ENCODE results near the gene NAALADL2.

The NAALADL2 gene

DNA sequence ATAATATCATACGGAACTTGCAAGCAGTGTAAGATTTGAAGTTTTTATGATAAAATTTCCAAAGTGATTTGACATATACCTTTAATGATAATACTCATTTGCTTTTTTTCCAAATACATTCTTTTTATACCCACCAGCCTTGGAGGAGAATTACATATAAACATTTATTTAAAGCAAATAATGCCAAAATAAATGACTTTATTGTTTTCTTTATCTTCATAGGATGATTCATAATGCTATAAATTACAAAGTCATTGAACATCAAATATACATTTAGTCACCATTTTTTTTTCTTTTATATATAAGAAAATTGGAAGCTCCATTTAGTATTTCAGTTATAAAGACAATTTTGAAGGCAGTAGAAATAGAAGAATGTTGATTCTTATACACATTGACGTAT is 450.9 kb downstream of the NAALADL2 start:
- Histone ChIP-seq H3K4me2 (ENCODE audit: insufficient read depth, low read length) (no peak overlapping the region), H3K27ac (ENCODE audit: low read length) (no peak overlapping the region), H3K79me2 (ENCODE audit: insufficient read depth, low read length) (no peaks in the 10 kb centered on the region), H3K4me3 (ENCODE audit: low read depth in 1 of 2, low read length in 2 of 2) (no peak overlapping the region), H4K20me1 (ENCODE audit: insufficient read depth, low read length) (no peaks in the 10 kb centered on the region), H3K36me3 (ENCODE audit: insufficient read depth, low read length) (no peaks in the 10 kb centered on the region), H2AFZ (ENCODE audit: low read depth, low read length) (no peak overlapping the region), H3K9me3 (ENCODE audit: insufficient read depth, low read length, severe bottlenecking) (no peaks in the 10 kb centered on the region), H3K4me1 (ENCODE audit: insufficient read depth, low read length) (no peaks in the 10 kb centered on the region), H3K9ac (ENCODE audit: low read depth, low read length) (no peak overlapping the region), H3K27me3 (ENCODE audit: insufficient read depth, low read length, poor library complexity) (no peaks in the 10 kb centered on the region)
- ATAC-seq (ENCODE audit: insufficient read depth, low read depth): no peak
- DNase-seq: no peak
- no peak for TF ChIP-seq EZH2 (IDR thresholded peaks at IDR 0.05; ENCODE audit: borderline replicate concordance, low read depth, low read length, severe bottlenecking)
- TF ChIP-seq, protein P1, sequence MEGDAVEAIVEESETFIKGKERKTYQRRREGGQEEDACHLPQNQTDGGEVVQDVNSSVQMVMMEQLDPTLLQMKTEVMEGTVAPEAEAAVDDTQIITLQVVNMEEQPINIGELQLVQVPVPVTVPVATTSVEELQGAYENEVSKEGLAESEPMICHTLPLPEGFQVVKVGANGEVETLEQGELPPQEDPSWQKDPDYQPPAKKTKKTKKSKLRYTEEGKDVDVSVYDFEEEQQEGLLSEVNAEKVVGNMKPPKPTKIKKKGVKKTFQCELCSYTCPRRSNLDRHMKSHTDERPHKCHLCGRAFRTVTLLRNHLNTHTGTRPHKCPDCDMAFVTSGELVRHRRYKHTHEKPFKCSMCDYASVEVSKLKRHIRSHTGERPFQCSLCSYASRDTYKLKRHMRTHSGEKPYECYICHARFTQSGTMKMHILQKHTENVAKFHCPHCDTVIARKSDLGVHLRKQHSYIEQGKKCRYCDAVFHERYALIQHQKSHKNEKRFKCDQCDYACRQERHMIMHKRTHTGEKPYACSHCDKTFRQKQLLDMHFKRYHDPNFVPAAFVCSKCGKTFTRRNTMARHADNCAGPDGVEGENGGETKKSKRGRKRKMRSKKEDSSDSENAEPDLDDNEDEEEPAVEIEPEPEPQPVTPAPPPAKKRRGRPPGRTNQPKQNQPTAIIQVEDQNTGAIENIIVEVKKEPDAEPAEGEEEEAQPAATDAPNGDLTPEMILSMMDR (IDR thresholded peaks at IDR 0.05; ENCODE audit: borderline replicate concordance, extremely low read depth, low read length, poor library complexity, severe bottlenecking): no peak

DNA sequence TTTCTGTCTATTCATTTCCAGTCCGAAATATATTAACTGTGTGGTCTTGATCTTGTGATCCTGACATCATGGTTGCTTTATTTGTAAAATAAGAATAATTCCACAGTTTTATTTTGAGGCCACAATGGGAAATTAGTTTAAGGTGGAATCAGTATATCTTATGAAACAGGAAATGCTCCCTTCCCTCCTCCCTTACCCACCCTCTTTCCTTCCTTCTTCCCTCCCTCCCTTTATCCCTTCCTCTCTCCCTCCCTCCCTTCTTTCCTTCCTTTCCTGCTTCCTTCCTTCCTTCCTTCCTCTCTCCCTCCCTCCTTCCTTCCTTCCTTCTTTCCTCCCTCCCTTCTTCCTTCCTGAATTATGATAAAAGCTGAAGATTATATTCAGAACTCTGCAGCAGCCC is 452.3 kb downstream of the NAALADL2 start:
- DNase-seq (no peak), ATAC-seq (ENCODE audit: insufficient read depth, low read depth) (no peak)
- H3K4me3 ChIP-seq (ENCODE audit: low read depth in 1 of 2, low read length in 2 of 2): no peak overlapping the region
- no peaks in the 10 kb centered on the region for H4K20me1 ChIP-seq (ENCODE audit: insufficient read depth, low read length)
- no peaks in the 10 kb centered on the region for H3K79me2 ChIP-seq (ENCODE audit: insufficient read depth, low read length)
- TF ChIP-seq, protein P1 (IDR thresholded peaks at IDR 0.05; ENCODE audit: borderline replicate concordance, extremely low read depth, low read length, poor library complexity, severe bottlenecking): no peak
- TF ChIP-seq EZH2 (IDR thresholded peaks at IDR 0.05; ENCODE audit: borderline replicate concordance, low read depth, low read length, severe bottlenecking): no peak
- no peak overlapping the region for H3K4me2 ChIP-seq (ENCODE audit: insufficient read depth, low read length)
- H3K9ac ChIP-seq (ENCODE audit: low read depth, low read length): no peak overlapping the region
- no peak overlapping the region for H3K27ac ChIP-seq (ENCODE audit: low read length)
- no peak overlapping the region for H2AFZ ChIP-seq (ENCODE audit: low read depth, low read length)
- no peaks in the 10 kb centered on the region for H3K36me3 ChIP-seq (ENCODE audit: insufficient read depth, low read length)
- H3K4me1 ChIP-seq (ENCODE audit: insufficient read depth, low read length): no peaks in the 10 kb centered on the region
- no peaks in the 10 kb centered on the region for H3K27me3 ChIP-seq (ENCODE audit: insufficient read depth, low read length, poor library complexity)
- no peaks in the 10 kb centered on the region for H3K9me3 ChIP-seq (ENCODE audit: insufficient read depth, low read length, severe bottlenecking)

DNA sequence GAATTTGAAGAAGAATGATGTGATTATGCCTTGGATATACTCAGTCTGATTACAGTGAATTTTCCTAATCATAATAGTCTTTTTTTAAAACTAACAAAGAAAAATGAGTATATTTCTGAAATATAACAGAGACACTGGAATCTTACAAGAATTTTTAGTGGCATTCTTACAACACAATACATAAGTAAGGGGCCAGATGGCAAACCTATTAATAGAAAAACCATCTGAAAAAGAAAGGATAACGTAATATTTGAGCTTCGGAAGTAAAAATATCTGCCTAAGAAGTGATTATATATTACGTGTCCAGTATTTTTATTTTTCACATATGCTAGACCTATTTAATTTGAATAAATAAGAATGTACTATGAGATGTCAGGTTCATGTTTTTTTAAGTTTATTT is 452.8 kb downstream of the NAALADL2 start:
- Histone ChIP-seq H3K9me3 (ENCODE audit: insufficient read depth, low read length, severe bottlenecking) (no peaks in the 10 kb centered on the region), H3K27ac (ENCODE audit: low read length) (no peak overlapping the region)

More for the DNA sequence above, 452.8 kb downstream of the NAALADL2 start:
- H3K27me3 ChIP-seq (ENCODE audit: insufficient read depth, low read length, poor library complexity): no peaks in the 10 kb centered on the region
- no peaks in the 10 kb centered on the region for H3K36me3 ChIP-seq (ENCODE audit: insufficient read depth, low read length)
- no peak overlapping the region for H2AFZ ChIP-seq (ENCODE audit: low read depth, low read length)
- H3K79me2 ChIP-seq (ENCODE audit: insufficient read depth, low read length): no peaks in the 10 kb centered on the region
- H3K4me2 ChIP-seq (ENCODE audit: insufficient read depth, low read length): no peak overlapping the region
- H4K20me1 ChIP-seq (ENCODE audit: insufficient read depth, low read length): no peaks in the 10 kb centered on the region
- no peak overlapping the region for H3K9ac ChIP-seq (ENCODE audit: low read depth, low read length)
- H3K4me1 ChIP-seq (ENCODE audit: insufficient read depth, low read length): no peaks in the 10 kb centered on the region
- ATAC-seq (ENCODE audit: insufficient read depth, low read depth) (no peak), DNase-seq (no peak)
- no peak overlapping the region for H3K4me3 ChIP-seq (ENCODE audit: low read depth in 1 of 2, low read length in 2 of 2)
- TF ChIP-seq EZH2 (IDR thresholded peaks at IDR 0.05; ENCODE audit: borderline replicate concordance, low read depth, low read length, severe bottlenecking): no peak
- TF ChIP-seq, protein P1 (IDR thresholded peaks at IDR 0.05; ENCODE audit: borderline replicate concordance, extremely low read depth, low read length, poor library complexity, severe bottlenecking): no peak

All from DND-41 (cell line).